Panc1 (cell line): ENCODE data around the gene RBBP7. TPM values are rescaled to one million over a fixed set of nuclear protein-coding genes. Genes with fewer than 3 reads are reported as not detected.

Source experiments
- ATAC-seq: fragments of 200-7000 bp; cut with Tn5 transposase; 2 replicates; pipeline ENCODE4 v1.9.1; 2020; ENCODE audit warnings: mild to moderate bottlenecking, moderate library complexity
- BruUV-seq: library from RNA; stranded (reverse); fragments of 400-500 nt; replicated peaks from 2 replicates; lab custom pipeline; 2021; lab: Mats Ljungman, UMichigan
- CTCF ChIA-PET: fragments of 300-600 bp; sonication (Branson Sonifier 250); formaldehyde crosslinking; loops from one replicate; lab custom pipeline; 2022; ENCODE audit warnings: antibody characterized with exemption; lab: Charles Lee
- POLR2A ChIA-PET: fragments of 300-600 bp; sonication (Branson Sonifier 250); formaldehyde crosslinking; loops from one replicate; lab custom pipeline; 2022; ENCODE audit warnings: antibody characterized with exemption; lab: Charles Lee
- DNase-seq: peaks from one replicate; pipeline ENCODE4 v3.0.0-alpha.2; 2010; ENCODE audit warnings: low read depth, low spot score
- H3K27ac ChIP-seq: 2 replicates; pipeline ENCODE4 v1.5.1; 2011; ENCODE audit warnings: mild to moderate bottlenecking, low read length, inconsistent platforms
- H3K27me3 ChIP-seq: fragments of 200-500 bp; sonication (Bioruptor generic); 2 replicates; pipeline ENCODE4 v1.6.0; 2014; ENCODE audit warnings: low read length, inconsistent platforms; ENCODE audit not compliant: control insufficient read depth, insufficient read depth
- H3K36me3 ChIP-seq: fragments of 200-500 bp; sonication (Bioruptor generic); 2 replicates; pipeline ENCODE4 v1.5.1; 2014; ENCODE audit warnings: inconsistent platforms, mild to moderate bottlenecking, low read length, moderate library complexity; ENCODE audit not compliant: control insufficient read depth, insufficient read depth
- H3K4me1 ChIP-seq: 2 replicates; pipeline ENCODE4 v1.5.1; 2011; ENCODE audit warnings: inconsistent platforms, mild to moderate bottlenecking, low read length, moderate library complexity; ENCODE audit not compliant: control insufficient read depth, insufficient read depth
- H3K4me3 ChIP-seq, 2 experiments: 2 replicates each; pipeline ENCODE4 v1.5.1; 2011 to 2012; ENCODE audit warnings: low read depth in 2 of 2, low read length in 2 of 2, mild to moderate bottlenecking in 2 of 2, inconsistent platforms in 1 of 2, moderate library complexity in 1 of 2
- H3K9me3 ChIP-seq: fragments of 200-500 bp; sonication (Bioruptor generic); 2 replicates; pipeline ENCODE4 v1.5.1; 2014; ENCODE audit warnings: low read depth, mild to moderate bottlenecking, inconsistent platforms, low read length, moderate library complexity; ENCODE audit not compliant: control insufficient read depth, insufficient read depth
- POLR2AphosphoS5 ChIP-seq: IDR thresholded peaks from 2 replicates; pipeline ENCODE4 v1.6.1; 2012; ENCODE audit warnings: mild to moderate bottlenecking, low read depth, low read length, moderate library complexity
- SIN3A ChIP-seq: IDR thresholded peaks from 2 replicates; pipeline ENCODE4 v1.6.1; 2012; ENCODE audit warnings: low read depth, mild to moderate bottlenecking, low read length, moderate library complexity, borderline replicate concordance; ENCODE audit not compliant: insufficient read depth
- TCF7L2 ChIP-seq: IDR thresholded peaks from 2 replicates; pipeline ENCODE4 v1.6.1; 2011; ENCODE audit warnings: mild to moderate bottlenecking, low read depth, low read length, inconsistent platforms
- in situ Hi-C: cut with HindIII; loops from 2 replicates; pipeline ENCODE4 v1.10.0; 2016; ENCODE audit warnings: low sequenced_read_pairs, low pct_unique_long_range_greater_than_20kb
- intact Hi-C: fragments of 100-400 bp; cut with micrococcal nuclease; formaldehyde crosslinking; loops from one replicate; pipeline ENCODE4 v1.10.0; 2022; ENCODE audit not compliant: unreplicated experiment
- total RNA-seq: library from RNA; stranded (reverse); gene quantifications from one replicate; pipeline ENCODE4 v1.2.1, GENCODE V29; 2021; ENCODE audit not compliant: unreplicated experiment
- TF ChIP-seq, protein P1 (sequence below), 2 experiments: IDR thresholded peaks; 2 replicates each; pipeline ENCODE4 v1.6.1; 2011 to 2012; ENCODE audit warnings: low read depth in 2 of 2, control low read depth in 1 of 2, low read length in 1 of 2, mild to moderate bottlenecking in 1 of 2, moderate library complexity in 1 of 2; ENCODE audit not compliant: insufficient read depth in 1 of 2
- TF ChIP-seq, protein P2 (sequence below): fragments of 450-650 bp; IDR thresholded peaks from 2 replicates; pipeline ENCODE4 v1.5.1; 2017; ENCODE audit warnings: mild to moderate bottlenecking

RBBP7 gene
- total RNA-seq, 1 experiment from 2014 or later: 95.8 TPM

DNA sequence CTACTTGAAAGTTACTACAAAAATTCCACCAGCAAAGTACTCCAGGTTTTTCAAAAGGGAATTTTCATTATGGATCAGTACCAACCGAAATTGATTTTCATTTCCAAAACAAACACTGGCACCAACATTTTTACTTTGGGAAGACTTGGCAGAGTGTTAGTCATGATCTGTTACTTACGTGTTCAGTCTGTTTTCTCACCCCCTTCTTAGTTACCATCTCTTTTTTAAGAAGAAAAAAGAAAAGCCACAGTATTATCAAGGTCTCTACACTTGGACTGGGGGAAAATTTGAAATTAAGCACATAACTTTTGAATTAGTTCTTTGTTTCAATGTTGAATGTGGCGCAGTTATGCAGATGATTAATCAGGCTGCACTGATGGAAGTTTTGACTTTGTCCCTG is 27.5 kb downstream of the RBBP7 start:
- intact Hi-C loops: no loop called here
- ATAC-seq: no peak
- BruUV-seq: no TSS peak
- Histone ChIP-seq H3K27me3 (no peaks in the 10 kb centered on the region), H3K36me3 (no peaks in the 10 kb centered on the region; the same call in 1 of the 2 replicates), H3K4me1 (peaks cover 3% of the 10 kb centered on the region; the same call in 1 of the 2 replicates), H3K27ac (no peak overlapping the region), H3K9me3 (no peaks in the 10 kb centered on the region), H3K4me3 (no peak overlapping the region)
- in situ Hi-C loops: no loop called here
- TF ChIP-seq TCF7L2: no peak
- TF ChIP-seq, protein P1, sequence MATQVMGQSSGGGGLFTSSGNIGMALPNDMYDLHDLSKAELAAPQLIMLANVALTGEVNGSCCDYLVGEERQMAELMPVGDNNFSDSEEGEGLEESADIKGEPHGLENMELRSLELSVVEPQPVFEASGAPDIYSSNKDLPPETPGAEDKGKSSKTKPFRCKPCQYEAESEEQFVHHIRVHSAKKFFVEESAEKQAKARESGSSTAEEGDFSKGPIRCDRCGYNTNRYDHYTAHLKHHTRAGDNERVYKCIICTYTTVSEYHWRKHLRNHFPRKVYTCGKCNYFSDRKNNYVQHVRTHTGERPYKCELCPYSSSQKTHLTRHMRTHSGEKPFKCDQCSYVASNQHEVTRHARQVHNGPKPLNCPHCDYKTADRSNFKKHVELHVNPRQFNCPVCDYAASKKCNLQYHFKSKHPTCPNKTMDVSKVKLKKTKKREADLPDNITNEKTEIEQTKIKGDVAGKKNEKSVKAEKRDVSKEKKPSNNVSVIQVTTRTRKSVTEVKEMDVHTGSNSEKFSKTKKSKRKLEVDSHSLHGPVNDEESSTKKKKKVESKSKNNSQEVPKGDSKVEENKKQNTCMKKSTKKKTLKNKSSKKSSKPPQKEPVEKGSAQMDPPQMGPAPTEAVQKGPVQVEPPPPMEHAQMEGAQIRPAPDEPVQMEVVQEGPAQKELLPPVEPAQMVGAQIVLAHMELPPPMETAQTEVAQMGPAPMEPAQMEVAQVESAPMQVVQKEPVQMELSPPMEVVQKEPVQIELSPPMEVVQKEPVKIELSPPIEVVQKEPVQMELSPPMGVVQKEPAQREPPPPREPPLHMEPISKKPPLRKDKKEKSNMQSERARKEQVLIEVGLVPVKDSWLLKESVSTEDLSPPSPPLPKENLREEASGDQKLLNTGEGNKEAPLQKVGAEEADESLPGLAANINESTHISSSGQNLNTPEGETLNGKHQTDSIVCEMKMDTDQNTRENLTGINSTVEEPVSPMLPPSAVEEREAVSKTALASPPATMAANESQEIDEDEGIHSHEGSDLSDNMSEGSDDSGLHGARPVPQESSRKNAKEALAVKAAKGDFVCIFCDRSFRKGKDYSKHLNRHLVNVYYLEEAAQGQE (IDR thresholded peaks at IDR 0.05; ENCODE audit: insufficient read depth in 1 of 2, low read depth in 2 of 2, low read length in 1 of 2): no peak
- TF ChIP-seq SIN3A: no peak
- TF ChIP-seq POLR2AphosphoS5: no peak
- TF ChIP-seq, protein P2, sequence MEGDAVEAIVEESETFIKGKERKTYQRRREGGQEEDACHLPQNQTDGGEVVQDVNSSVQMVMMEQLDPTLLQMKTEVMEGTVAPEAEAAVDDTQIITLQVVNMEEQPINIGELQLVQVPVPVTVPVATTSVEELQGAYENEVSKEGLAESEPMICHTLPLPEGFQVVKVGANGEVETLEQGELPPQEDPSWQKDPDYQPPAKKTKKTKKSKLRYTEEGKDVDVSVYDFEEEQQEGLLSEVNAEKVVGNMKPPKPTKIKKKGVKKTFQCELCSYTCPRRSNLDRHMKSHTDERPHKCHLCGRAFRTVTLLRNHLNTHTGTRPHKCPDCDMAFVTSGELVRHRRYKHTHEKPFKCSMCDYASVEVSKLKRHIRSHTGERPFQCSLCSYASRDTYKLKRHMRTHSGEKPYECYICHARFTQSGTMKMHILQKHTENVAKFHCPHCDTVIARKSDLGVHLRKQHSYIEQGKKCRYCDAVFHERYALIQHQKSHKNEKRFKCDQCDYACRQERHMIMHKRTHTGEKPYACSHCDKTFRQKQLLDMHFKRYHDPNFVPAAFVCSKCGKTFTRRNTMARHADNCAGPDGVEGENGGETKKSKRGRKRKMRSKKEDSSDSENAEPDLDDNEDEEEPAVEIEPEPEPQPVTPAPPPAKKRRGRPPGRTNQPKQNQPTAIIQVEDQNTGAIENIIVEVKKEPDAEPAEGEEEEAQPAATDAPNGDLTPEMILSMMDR: no peak
- POLR2A ChIA-PET: no interaction called here
- CTCF ChIA-PET: no interaction called here
- no peak for DNase-seq

DNA sequence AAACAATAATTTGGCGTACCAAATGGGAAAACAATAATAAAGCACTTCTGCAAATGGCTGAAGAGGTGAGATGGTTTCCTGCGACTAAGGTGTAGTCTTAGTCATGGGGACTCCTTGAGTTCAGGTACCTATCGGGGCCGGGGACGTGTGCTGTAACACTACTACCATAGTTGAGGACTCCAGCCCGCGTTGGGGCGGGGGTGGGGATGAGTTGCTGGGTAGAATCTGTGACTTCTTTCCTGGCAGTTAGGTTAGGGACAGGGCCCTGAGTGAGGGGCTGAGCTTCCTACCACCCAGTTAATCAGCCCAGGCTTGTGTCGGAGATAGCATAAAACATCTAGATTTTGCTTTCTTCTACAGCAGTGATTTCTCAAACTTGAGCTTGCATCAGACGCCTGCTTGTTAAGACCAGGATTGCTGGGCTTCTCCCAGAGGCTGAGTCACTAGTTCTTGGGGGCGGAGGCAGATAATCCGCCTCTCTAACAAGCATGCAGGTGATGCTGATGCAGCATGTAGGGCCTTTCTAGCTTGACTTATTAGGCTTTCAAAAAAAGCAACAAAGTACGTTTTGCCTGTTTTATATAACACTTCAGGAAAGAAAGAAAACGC is 30.2 kb downstream of the RBBP7 start:
- Histone ChIP-seq H3K4me3 (no peak overlapping the region), H3K9me3 (no peaks in the 10 kb centered on the region), H3K27ac (no peak overlapping the region), H3K36me3 (no peaks in the 10 kb centered on the region; the same call in 1 of the 2 replicates), H3K27me3 (no peaks in the 10 kb centered on the region), H3K4me1 (peaks cover 3% of the 10 kb centered on the region; the same call in 1 of the 2 replicates)
- in situ Hi-C loops (no loop called here), intact Hi-C loops (no loop called here)
- no TSS peak for BruUV-seq
- CTCF ChIA-PET: no interaction called here
- TF ChIP-seq, protein P2: no peak
- no peak for TF ChIP-seq POLR2AphosphoS5
- no peak for TF ChIP-seq SIN3A
- TF ChIP-seq, protein P1 (IDR thresholded peaks at IDR 0.05; ENCODE audit: insufficient read depth in 1 of 2, low read depth in 2 of 2, low read length in 1 of 2): no peak
- ATAC-seq (no peak; the same call in 1 of the 2 replicates), DNase-seq (no peak)
- POLR2A ChIA-PET: no interaction called here
